GM04504 (cell line): Measurements from ENCODE around the gene NIPAL1.
"Not testable (repeated sequence)": the region's sequence is repeated elsewhere in the genome, so short reads cannot be mapped to it uniquely, and the experiment has no call there.

Source experiments
- DNase-seq: peaks from one replicate; pipeline ENCODE4 v3.0.0-alpha.2; 2012; ENCODE audit warnings: low read depth

Gene NIPAL1

DNA sequence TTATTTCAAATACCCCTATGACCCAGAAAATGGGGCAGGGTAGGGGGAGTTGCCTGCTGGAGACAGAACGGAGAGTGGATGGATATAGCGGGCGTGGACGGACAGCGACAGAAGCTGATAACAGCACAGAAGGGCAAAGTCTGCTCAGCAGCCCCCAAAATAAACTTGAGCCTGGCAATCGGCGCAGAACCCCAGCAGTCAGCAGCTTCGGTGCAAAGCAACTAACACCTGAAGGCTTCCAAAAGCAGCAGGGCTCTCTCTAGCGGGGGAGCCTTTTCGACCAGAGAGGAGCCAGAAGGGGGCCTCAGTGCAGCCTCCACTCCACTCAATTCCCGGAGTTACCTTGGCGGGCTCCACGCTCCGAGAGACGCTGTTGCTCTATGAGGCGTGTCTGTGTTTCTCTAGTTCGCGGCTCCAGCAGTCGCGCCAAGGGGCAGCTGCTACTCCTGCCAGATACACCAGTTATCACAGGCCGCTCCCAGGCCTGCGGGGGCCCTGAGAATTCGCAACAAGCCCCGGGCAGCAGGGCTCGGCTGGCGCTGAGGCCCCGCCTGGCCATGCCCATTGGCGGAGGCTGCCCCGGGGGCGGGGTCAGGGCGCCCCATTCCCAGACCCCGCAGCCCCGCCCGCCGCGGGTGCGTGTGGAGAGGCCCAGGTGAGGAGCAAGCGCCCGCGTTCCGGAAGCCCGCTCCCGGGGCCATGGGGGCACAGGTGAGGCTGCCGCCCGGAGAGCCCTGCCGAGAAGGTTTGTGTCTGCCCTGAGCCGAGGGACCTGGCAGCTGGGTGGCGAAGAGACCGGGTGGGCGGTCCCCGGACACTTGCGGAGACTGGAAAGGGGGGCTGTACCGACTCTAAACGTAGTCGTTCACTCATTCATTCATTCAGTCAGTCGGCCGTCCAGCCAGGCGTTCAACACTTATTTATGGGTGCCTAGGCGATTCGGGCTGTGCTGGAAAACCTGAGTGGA, at the start of gene NIPAL1, which contains the start of gene CNGA1:
TSS of gene NIPAL1 (plus strand) at position 632 of the 967 bp plus-strand sequence. CDS start at position 700, 68 bp downstream.
TSS of gene CNGA1 (minus strand) at position 541 of the 967 bp plus-strand sequence. CDS start 63,992 bp downstream, outside the sequence.
- DNase-seq = no peak

DNA sequence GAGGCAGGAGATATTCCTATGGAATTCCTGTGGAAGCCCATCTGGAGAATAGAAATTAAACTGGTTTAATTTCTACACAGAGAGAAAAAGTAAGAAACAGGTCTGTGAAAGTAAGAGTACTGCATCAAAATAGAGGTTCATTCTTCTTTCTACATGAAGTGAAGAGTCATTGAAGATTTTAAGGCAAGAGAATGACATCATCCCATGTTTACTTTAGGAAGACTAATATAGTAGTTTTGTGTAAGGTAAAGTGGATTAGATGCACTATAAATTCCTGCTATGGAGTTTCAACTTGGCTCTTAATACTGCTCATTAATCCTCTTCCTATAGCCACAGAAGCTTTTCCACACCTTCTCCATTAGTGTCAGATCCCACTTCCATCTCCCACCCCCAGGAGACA, 47.7 kb upstream of the NIPAL1 start:
- DNase-seq = no peak

DNA sequence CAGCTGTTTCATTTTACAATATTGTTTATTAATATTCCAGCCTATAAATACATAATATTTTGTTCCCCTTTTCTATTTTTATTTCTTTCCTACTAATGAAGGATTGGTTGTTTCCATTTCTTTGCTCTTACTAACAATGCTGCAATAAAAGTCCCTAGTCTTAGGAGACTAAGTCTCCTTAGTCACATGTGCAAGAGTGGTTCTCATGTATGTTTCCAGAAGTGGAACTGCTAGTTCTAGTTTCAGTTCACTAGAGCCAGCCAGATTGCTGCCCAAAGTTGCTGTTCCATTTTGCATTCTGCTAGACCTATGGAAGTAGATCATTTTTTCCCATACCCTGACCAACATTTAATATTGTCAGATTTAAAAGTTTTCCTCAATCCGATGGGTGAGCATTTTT, 44.4 kb upstream of the NIPAL1 start:
- no peak for DNase-seq

DNA sequence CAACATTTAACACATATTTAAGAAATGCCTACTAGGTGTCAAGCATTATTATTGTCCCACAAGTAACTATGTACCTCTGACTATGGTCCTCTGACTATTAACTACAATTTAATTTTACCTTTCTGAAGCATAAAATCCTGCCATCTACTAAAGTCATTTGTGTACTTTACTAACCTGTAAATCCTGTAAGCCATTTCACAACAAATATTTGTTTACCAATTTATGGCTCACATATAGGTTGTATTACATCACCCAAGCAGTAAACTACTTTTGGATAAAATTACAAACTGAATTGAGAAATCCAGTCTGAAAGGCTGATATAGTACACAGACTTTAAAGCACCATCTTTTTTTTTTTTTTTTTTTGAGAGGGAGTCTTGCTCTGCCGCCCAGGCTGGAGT, 43.9 kb upstream of the NIPAL1 start:
- no peak for DNase-seq

DNA sequence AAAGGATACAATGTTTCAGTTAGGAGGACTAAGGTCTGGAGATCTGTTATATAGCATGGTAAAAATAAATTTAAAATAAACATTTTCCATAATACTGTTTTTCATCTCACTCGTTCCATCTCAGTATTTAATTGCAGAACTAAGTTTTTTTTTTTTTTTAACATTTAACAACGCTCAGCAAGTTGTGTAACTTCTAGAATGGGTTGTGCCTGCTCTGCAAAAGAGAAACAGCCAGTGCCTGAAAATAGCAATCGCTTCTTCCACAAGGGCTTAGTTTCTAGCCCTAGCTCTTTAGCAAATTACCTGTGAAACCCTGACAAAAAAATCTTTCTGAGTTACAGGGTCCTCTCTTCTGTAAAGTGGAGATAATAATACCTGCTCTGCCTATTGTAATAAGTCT, 42.0 kb upstream of the NIPAL1 start:
- DNase-seq = no peak

DNA sequence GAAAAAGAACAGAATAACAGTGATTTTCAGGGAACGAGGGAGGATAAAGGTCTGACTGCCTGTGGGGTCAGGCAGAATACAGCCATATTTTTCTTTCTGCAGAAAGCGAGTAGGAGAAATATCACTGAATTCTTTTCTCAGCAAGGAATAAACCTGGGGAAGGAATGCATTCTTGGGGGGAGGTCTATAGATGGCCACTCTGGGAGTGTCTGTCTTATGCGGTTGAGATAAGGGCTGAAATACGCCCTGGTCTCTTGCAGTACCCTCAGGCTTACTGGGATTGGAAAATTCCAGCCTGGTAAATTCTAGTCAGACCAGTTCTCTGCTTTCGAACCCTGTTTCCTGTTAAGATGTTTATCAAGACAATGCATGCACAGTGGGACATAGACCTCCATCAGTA, 26.4 kb upstream of the NIPAL1 start:
- DNase-seq = no peak

DNA sequence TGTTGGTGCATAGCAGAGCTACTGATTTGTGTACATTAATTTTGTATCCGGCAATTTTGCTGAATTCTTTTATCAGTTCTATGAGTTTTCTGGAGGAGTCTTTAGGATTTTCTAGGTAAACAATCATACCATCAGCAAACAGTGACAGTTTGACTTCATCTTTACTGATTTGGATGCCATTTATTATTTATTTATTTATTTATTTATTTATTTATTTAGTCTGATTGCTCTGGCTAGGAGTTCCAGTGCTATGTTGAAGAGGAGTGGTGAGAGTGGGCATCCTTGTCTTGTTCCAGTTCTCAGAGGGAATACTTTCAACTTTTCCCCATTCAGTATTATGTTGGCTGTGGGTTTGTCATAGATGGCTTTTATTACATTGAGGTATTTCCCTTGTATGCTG, 24.1 kb upstream of the NIPAL1 start:
- DNase-seq = not testable (repeated sequence)

DNA sequence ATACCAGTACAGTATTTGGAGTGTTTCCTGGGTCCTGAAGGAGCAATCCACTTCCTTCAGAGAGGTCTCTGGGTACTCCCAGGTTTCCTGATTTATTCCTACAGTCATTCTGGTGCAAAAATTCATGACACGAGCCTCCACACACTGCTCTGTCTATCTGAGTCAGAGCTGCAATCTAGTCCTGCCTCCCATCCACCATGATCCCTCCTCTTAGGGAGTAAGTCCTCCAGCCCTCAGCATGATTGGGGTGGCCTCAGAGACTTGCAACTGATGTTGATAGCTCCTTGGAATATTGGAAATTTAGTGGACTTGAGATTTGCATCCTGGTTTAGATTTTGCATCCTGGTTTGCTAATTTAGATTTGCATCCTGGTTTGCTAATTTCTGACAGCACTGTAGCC, 20.6 kb upstream of the NIPAL1 start:
- no peak for DNase-seq

DNA sequence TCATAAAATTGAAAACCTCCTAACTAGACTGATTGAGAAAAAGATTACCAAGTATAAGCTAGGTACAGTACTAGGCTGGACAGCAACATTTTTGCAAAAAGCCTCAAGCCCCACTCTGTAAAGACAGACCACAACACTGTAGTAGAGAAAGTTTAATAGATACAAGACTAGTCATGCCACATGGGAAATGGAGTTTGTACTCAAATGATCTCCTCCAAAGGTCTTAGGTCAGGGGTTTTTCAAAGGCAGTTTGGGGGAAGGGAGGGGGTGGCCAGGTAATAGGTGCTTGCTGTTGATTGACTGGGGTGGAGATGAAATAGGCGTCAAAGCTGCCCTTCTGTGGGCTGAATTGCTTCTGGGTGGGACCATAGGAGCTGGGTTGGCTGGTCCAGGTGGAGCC, 14.3 kb upstream of the NIPAL1 start:
- no peak for DNase-seq

DNA sequence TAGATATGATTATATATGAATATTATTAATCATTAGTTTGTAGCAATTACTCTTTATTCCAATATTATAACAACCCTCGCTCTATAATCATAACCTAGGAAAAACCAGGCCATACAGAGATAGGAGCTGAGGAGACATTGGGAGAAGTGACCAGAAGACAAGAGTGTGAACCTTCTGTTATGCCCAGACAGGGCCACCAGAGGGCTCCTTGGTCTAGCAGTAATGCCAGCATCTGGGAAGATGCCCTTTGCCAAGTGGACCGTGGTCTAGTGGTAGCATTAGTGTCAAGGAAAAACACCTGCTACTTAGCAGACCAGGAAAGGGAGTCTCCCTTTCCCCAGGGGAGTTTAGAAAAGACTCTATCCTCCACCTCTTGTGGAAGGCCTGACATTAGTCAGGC, 13.0 kb upstream of the NIPAL1 start:
- not testable (repeated sequence) for DNase-seq

DNA sequence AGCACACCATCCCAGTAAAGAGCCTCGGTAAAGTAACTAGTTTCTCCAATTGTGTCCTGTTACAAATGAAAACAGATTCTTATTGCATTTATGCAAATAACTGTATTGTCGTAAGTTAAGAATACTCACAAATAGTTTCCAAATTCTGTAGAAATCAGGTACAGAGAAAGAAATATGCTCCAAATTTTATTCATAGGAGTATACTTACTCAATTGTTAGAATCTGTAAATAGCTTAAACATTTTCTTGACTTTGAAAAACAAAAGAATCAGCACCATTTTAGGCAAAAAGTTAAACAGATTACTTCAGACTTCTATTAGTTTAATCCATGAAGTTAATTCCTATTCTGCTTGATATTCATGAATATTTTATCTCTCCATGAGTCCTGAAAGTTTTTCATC, 10.8 kb upstream of the NIPAL1 start:
- no peak for DNase-seq

DNA sequence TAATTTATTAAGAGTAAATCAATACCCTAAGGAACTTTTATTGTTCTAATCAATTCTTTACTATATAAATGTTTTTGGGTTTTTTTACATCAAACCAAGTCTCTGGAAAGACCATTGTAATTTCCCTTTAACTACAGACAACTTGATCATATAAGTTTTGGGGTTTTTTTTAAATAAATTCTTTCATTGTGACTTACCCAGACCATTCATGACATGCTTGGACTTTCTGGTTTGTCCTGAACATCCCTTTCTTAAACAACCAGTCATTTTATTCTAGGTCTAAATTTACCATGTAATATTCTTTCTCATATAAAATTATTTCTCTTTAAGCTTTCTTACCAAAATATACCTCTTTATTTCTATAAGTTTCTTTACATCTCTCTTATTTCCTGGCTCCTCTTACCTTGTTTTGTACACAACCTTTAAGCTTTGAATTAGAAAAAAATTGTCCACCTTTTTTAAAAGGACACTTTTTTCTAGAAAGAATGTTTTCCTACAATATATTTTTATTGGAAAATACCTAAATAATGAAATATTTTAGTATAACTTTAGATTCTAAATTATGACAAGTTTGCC, 8.5 kb upstream of the NIPAL1 start:
- no peak for DNase-seq

DNA sequence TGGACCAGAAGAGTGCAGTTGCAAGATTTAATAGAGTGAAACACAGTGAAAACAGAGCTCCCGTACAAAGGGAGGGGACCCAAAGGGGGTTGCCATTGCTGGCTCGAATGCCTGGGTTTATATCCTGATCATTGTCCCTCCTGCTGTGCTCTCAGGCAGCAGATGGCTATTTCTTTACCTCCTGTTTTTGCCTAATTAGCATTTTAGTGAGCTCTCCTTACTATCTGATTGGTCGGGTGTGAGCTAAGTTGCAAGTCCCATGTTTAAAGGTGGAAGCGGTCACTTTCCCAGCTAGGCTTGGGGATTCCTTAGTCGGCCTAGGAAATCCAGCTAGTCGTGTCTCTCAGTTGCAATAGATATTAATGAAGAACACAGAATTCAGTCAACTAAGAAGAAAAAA, 5.7 kb upstream of the NIPAL1 start:
- not testable (repeated sequence) for DNase-seq

DNA sequence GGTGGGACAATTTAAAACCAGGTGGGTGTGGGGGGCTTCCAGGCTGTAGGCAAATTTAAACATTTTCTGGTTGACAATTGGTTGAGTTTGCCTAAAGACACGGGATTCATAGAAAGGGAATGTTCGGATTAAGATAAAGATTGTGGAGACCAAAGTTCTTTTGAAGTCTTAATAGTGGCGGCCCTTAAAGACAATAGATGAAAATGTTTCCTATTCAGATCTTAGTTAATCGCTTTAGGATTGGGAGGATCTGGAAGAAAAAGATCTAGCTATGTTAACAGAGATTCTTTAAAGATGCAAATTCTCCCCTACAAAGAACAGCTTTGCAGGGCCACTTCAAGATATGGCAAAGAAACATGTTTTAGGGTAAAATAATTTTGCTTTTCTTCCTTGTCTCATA, 4.8 kb upstream of the NIPAL1 start:
- DNase-seq = no peak

DNA sequence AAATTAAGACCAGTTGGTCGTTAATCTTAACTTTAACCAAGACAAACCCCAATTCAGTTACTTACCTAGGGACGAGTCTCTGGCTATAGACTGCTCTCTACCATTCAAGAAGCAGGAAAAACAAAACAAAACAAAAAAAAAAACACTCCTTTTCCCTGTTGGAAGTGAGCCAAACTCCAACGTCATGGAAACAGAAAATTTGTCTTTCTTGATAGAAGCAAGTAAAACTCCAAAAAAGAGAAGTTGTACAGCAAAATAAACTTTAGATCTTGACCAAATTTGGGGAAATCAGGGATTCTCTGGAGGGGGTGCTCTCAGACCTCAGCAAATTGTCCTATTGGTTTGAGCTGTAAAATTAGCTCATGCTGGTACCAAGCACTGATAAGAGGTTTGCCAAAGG, 3.7 kb upstream of the NIPAL1 start:
- no peak for DNase-seq

DNA sequence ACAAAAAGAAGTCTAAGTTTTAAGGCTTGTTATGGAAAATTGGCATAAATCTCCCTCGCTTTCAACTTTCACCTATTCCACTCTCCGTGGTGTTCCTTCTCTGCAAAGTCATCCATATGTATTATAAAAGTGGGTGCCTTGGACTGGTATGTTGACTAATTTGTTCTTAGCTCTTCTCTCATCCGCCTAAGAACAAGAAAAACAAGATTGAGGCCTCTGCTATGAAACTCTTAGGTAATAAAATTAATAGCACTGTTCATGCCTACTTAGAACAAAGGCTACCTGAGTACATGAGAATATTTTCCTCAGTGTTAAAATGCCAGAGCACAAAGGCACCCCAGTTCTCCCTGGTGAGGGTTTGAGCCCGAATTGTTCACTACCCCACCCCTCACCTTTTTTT, 1.4 kb upstream of the NIPAL1 start:
- no peak for DNase-seq

DNA sequence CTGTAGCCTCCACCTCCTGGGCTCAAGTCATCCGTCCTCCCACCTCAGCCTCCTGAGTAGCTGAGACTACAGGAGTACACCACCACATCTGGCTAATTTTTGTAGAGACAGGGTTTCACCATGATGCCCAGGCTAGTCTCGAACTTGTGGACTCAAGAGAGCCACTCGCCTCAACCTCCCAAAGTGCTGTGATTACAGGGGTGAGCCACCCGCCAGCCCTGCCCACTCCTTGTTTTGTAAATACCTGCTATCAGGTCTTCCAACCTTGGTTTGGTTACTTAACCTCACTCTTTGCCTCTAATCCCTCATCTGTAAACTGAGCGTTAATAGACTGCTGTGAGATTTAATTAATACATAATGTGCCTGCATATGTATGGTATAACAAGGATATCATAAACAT, 894 bp upstream of the NIPAL1 start:
- DNase-seq = no peak

DNA sequence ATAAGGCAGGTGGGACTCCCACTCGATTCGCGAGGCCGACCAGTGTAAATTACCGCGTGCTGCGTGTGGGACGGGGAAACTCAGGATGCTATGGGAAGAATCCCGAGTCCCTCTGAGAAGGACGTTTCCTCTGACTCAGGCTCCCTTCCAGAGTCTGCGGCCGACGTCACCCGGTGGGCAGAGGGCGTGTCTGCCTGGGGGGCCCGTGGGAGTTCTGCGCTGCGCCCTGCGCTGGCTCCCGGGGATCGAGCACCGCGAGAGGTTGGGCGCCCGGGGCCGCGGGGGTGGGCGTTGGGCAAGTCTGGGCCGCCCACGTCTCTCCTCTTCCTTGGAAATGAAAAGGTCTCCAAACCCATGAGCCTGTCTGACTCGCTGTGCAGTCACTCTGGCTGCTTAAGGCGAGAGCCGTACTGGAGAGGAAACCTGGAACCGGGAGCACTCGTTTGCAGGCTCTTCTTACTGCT, 568 bp downstream of the NIPAL1 start:
- no peak for DNase-seq

DNA sequence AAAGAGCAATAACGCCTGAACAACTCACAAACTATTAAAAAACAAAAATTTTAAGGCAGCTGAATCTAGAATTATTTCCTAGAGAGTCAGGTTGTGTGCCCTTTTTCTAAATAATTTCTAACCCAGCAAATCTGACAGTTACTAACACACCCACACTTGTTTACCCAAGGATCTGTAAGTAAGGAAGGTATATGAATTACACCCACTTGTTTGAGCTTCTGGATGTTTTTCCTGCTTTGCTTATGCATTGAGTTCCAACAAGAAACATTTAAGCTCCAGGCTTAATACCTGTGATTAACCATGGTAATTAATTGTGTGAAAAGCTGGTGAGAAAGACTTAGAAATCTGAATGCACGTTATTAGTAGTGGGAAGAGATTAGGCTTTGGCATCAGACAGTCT, 1.5 kb downstream of the NIPAL1 start:
- no peak for DNase-seq

DNA sequence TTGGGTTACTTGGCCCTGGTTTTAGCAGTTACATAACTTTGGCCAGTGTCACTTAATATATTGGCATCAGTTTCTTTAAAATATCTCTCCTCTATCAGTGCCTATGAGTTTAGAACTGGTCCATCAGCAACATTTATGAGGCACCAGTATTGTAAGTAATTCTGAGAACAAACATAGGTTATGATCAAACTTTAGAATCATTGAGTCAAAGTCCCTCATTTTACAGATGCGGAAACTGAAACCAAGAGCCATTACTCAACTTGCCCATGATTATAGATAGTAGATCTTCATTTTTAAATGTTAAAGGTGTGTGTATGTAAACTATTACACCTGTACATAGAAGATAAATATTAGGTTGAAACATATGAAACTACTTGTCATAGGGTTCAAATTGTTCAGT, 4.5 kb downstream of the NIPAL1 start:
- DNase-seq = no peak

DNA sequence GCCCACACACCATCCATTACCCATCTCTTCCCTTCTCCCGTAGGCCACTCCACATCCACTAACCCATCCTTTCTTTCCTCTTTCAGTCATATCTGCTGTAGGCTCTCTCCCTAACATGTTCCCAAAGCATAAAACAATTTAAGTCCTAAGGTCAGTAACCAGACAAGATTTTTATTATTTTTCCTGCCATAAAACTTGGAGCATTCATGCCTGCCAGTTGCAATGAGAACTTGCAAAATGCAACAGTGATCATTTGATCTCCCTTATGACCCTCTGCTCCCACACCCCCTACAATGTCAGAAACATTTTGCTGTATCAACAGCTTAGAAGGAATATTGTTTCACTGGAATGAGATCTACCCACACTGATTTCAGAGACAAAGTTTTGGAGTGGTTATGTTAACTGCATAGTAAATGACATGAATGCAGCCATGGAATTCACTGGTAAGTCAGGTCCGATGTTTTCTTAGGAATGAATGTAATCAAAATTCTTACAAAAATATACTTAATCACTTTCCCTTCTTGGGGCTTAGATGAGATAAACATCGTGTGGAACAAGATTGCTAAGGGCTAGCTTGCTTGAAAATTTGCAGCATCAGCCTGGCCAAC, 5.7 kb downstream of the NIPAL1 start:
- no peak for DNase-seq

DNA sequence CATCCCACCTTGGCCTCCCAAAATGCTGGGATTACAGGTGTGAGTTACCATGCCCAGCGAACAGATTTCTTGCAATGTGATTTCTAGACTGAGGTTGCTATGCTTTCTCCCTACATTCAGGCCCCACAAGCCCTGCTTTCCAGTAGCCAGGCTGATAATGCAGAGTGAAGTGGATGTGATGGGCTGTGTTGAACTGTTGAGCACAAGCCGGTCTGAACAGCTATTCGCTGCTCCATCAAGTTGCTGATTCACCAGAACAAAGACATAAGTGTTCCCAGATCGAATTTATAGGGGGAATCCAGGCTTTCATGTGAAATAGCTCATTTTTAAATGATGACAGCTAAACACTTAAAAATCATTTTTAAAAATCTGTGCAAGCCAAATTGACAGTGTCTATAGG, 8.0 kb downstream of the NIPAL1 start:
- no peak for DNase-seq

DNA sequence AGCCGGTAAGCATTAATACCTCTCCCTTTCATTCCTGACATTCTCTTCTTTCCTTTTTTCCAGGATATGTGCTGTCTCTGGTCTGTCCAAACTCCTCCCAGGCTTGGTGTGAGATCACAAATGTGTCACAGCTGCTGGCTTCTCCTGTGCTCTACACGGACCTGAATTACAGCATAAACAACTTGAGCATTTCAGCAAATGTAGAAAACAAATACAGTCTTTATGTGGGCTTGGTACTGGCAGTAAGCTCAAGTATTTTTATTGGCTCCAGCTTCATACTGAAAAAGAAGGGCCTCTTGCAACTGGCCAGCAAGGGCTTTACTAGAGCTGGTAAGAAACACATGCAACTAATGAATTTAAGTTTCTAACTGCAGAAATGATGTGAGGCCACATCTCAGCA, 8.4 kb downstream of the NIPAL1 start:
- no peak for DNase-seq
